A673 (cell line): ENCODE measurements around the gene ZBTB22.
"Not testable (repeated sequence)": the region's sequence is repeated elsewhere in the genome, so short reads cannot be mapped to it uniquely, and the experiment has no call there.

Source experiments
- EZH2 ChIP-seq: fragments of 200-600 bp; sonication (generic); IDR thresholded peaks from 2 replicates; pipeline ENCODE4 v1.6.1; 2017; ENCODE audit warnings: borderline replicate concordance, low read depth, mild to moderate bottlenecking, mixed read lengths, antibody characterized with exemption, low read length; ENCODE audit not compliant: poor library complexity, severe bottlenecking
- TF ChIP-seq, protein P1 (sequence below): fragments of 300-800, 200-600 bp; sonication (generic); conservative IDR thresholded peaks from 2 replicates; pipeline ENCODE4 v1.5.1; 2017; ENCODE audit warnings: low read depth, mild to moderate bottlenecking, antibody characterized with exemption, low read length, moderate library complexity, mixed read lengths

DNA sequence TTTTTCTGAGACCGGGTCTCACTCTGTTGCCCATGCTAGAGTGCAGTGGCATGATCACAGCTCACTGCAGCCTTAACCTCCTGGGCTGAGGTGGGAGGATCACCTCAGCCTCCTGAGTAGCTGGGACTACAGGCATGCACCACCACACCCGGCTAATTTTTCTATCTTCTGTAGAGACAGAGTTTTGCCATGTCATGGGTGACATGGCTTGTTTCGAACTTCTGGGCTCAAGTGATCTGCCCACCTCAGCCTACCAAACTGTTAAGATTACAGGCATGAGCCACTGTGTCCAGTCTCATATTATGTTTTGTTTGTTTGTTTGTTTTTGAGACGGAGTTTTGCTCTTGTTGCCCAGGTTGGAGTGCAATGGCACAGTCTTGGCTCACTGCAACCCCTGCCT lies 32.3 kb downstream of the ZBTB22 start:
- TF ChIP-seq, protein P1, sequence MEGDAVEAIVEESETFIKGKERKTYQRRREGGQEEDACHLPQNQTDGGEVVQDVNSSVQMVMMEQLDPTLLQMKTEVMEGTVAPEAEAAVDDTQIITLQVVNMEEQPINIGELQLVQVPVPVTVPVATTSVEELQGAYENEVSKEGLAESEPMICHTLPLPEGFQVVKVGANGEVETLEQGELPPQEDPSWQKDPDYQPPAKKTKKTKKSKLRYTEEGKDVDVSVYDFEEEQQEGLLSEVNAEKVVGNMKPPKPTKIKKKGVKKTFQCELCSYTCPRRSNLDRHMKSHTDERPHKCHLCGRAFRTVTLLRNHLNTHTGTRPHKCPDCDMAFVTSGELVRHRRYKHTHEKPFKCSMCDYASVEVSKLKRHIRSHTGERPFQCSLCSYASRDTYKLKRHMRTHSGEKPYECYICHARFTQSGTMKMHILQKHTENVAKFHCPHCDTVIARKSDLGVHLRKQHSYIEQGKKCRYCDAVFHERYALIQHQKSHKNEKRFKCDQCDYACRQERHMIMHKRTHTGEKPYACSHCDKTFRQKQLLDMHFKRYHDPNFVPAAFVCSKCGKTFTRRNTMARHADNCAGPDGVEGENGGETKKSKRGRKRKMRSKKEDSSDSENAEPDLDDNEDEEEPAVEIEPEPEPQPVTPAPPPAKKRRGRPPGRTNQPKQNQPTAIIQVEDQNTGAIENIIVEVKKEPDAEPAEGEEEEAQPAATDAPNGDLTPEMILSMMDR: not testable (repeated sequence)
- TF ChIP-seq EZH2: not testable (repeated sequence)
